ENCODE measurements around the gene SNU13.
"Not testable (repeated sequence)": the region's sequence is repeated elsewhere in the genome, so short reads cannot be mapped to it uniquely, and the experiment has no call there.

Gene SNU13

DNA sequence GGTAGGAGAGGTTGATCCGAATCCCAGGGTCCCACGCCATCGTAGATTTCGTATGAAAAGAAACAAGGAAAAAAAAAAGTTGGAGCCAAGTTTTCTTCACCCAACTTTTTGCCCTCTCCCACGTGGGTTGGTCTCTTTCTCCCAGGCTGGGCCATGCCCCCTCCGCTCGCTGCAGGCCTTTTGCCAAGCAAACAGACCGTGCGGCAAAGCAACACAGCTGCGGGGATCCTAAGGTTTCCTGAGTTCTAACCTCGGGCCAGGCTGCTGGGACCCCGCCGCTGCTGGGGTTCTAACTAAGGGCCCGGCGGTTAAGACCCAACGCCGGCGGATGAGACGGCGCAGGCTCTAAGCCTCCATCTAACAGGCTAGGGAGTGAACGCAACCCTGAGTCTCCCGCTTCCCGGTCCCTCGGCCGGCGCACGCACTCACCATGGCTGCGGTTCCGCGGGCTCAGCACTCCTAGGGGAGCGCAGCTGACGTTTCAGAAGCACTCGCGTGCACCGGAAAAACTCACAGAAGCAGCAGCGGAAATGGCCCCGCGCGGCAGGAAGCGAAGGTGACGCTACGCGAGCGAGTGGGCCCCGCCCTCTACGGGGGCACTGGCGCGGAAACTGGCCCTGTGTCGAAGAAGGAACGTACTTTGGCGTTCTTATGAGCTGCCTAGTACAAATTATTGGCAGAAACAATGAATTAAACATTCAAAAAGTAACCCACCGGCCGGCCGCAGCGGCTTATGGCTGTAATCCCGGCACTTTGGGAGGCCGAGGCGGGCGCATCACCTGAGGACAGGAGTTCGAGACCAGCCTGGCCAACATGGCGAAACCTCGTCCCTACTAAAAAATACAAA, at the start of gene SNU13:
Gene SNU13, minus strand, starts transcription at position 503 of the 847 bp plus-strand sequence. Its CDS starts 71 bp downstream, at position 432.
- peak; percentile 85 for DNase-seq (ENCODE audit: low read depth, low spot score)

DNA sequence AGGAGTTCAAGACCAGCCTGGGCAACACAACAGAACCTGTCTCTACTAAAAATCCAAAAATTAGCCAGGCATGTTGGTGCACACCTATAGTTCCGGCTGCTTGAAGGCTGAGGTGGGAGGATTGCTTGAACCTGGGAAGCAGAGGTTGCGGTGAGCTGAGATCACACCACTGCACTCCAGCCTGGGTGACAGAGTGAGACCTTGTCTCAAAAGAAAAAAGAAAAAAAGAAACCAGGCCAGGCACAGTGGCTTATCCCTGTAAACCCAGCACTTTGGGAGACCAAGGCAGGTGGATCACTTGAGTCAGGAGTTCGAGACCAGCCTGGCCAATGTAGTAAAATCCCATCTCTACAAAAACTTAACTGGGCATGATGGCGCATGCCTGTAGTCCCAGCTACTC, 44.6 kb upstream of the SNU13 start:
- not testable (repeated sequence) for DNase-seq (ENCODE audit: low read depth, low spot score)

DNA sequence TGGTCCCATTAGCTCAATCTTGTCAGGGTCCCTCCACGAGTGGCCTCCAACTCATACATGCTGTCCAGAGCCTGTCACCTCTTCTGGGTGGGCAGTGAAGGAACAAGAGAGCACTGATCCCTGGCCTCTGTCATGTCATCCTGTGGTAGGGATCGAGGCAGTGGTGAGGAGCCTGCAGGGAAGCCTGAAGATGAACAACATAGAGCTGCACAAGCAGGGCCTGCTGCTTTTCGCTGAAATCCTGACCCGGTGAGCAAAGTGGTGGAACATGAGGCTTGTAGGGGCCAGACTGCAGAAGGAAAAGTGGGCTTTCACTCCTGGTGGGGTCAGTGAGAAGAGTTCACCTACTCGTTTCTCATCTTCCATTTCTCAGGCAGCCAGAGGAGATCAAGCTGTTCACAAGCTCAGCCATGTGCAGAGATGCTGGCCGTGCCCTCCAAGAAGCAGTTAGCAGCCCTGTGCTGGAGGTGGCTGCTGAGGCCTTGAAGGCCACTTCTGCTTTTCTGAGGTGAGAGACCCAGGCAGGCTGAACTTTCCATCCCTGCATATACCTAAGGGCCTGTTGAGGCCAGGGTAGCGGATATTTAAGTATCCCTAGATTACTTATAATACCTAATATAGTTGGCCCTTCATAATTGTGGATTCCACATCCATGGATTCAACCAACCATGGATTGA, 43.6 kb upstream of the SNU13 start:
- DNase-seq (ENCODE audit: low read depth, low spot score), result no peak

DNA sequence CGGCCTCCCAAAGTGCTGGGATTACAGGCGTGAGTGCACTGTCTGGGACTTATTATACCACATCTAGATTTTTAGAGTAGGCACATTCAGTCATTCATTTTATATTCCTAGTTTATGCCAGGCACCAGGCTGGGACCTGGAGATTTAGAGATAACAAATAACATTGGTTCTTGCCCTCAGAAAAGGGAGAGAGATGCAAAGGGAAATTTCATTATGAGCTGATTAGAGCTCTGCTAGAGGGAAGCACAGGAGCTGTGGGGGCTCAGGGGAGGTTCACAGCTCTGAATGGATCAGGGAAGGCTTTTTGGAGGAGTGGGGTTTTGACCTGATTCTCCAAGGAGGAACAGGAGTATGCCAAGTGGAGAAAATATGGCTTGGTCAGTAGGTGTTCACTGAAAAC, 42.9 kb upstream of the SNU13 start:
- no peak for DNase-seq (ENCODE audit: low read depth, low spot score)

DNA sequence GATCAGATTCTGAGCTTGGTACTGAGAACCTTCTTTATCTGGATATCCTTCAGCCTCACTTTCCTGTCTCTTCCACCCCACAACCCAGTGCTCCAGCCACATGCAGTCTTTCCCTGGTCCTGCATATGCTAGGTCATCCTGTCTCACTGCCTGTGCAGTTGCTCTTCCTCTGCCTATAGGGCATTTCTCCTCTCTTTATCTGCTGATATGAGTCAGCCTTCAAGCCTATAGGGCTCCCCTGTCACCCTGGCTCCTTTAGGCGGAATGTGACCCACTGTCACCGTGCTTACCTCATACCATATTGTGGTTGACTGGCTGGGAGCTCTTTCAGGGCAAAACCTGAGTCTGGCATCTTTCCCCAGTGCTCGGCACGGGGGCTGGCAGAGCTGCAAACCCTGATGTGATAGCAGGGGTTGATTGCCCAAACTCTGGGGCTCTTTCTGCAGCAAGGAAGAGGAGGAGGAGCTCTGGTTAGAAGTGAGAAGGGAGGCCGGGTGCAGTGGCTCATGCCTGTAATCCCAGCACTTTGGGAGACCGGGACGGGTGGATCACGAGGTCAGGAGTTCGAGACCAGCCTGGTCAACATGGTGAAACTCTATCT, 36.9 kb upstream of the SNU13 start:
- no peak for DNase-seq (ENCODE audit: low read depth, low spot score)

DNA sequence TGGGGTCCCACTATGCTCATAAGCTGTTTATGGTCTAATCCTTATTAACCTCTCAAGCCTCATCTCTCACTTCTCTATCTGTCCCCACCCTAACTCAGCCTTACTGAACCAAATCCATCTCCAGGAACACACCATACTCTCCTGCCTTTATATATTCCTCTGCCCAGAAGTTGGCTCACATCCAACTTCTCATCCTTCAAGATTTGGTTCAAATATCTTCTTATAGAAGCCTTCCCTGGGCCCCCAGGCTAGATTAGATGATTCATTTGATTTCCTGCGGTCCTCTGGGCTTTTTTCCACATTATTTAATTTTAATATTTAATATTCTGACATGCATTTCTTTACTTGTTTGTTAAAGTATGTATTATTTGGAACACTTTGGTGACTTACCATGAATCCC, 33.8 kb upstream of the SNU13 start:
- no peak for DNase-seq (ENCODE audit: low read depth, low spot score)

DNA sequence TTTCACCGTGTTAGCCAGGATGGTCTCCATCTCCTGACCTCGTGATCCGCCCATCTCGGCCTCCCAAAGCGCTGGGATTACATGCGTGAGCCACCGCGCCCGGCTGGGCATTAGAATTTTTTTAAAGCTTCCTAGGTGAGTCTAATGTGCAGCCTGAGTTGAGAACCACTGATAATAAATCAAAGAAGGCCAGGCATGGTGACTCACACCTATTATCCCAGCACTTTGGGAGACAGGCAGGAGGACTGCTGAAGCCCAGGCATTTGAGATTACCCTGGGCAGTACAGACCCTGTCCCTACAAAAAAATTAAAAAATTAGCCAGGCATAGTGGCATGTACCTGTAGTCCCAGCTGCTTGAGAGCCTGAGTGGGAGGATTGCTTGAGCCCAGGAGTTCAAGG, 24.3 kb upstream of the SNU13 start:
- no peak for DNase-seq (ENCODE audit: low read depth, low spot score)

DNA sequence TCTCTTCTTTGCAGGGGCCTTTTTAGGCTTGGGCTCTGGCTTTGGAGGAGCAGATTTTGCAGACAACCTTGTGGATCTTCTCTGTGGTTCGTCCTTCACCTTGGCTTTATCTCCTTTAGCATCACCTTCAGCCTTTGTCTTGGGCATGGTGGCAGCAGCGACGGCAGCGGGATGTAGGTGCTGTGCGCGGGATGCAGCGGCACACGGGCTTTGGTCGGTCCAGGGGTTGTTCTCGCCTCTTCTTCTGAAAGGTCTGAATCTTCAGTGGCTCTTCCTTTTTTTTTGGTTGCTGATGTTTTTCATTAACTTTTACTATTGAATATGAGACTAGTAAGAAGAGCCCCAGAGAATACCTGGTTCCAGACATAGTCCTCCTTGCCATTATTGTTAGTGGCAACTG, 20.7 kb upstream of the SNU13 start:
- DNase-seq (ENCODE audit: low read depth, low spot score), result no peak

DNA sequence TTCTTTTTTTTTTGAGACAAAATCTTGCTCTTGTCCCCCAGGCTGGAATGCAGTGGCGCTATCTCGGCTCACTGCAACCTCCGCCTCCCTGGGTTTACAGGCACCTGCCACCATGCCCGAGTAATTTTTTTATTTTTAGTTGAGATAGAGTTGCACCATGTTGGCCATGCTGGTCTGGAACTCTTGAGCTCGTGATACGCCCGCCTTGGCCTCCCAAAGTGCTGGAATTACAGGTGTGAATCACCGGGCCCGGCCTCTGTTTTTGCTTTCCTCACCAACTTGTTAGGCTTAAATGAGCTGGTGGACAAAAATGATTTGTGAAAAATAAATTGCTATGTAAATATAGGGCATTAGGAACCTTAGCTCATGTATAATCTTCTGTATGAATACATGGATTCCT, 14.1 kb upstream of the SNU13 start:
- DNase-seq (ENCODE audit: low read depth, low spot score), result no peak

DNA sequence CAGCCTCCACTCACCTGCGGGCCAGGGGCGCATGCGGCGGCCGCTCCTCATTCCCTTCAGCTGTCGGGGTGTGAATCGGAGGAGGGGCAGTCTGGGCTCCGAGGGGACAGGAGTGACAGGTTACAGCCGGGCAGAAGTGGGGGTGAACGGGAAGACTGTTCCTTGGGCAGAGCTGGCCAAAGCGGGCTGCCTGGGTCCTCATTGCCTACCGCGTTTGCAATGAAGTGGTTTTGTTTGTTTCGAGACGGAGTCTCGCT, 11.4 kb upstream of the SNU13 start:
- DNase-seq (ENCODE audit: low read depth, low spot score), result no peak

DNA sequence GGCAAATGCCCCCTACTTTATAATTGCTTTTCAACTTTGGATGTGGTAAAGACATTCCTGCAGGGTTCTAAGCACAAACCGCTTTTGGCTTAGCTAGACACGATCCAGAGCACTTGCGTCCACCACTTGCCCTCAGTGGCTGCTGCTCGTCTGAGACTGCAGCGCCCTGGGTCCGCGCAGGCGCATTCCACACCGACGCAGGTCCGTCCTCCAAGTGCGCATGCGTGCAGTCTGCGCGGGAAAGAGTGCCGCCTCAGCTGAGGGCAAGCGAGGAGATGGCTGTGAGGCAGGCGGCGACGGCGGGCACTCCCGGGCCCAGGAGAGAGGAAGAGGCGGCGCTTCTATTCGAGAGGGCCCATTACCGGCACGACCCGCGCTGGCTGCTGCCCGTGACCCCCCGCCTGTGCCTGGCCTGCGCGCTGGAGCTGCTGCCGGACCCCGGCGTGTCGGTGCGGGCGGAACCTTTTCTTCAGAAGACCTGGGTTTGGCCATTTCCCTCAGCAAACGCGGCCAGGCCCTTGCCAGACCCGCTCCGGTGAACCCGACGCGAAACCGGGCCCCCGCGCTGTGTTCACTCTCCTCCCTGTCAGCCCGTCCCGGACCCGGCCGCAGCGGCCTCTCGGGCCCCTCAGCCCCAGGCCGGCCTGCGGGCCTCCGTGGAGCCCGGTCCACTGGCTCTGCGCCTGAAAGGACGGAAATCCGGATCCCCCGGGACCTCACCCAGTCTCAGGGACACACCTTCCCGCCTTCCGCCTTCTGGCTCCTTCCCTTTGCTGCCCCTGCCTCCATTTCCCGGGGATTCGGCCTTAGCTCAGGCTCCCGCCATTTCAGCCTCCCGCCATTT, 10.8 kb upstream of the SNU13 start, which contains the start of gene MEI1:
Gene MEI1, plus strand, starts transcription at position 240 of the 844 bp plus-strand sequence. Its CDS starts 36 bp downstream, at position 276.
- peak; percentile 84 for DNase-seq (ENCODE audit: low read depth, low spot score)

DNA sequence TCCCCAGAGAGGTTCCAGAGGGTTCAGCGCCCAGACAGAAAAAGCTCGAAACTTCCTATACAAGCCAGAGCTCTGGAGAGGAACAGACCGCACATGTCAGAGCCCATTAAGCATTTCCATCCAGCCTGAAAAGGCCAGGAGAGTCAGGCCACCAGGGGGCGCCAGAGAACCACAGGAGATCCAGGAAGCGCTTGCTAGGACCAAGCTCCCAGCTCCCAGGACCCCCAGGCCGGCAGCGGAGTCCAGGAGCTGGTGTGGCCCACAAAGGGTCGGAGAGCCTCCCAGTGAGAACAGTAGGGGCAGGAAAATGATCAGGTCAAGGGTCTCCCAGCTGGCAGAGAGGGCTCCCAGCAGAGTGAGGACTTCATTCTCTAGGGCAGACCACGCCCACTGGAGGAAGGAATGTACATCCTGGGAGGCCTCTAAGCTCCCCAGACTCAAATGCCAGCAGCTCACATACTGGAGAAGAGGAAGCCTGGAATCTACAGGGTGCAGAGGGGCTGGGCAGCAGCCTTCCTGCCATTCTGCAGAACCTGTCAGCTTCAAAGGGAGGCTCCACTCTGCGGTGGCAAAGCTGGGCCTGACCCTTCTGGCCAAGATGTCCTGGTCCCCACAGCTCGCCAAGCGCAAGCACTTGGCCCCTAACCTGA, 8.6 kb upstream of the SNU13 start:
- peak; percentile 87 for DNase-seq (ENCODE audit: low read depth, low spot score)

DNA sequence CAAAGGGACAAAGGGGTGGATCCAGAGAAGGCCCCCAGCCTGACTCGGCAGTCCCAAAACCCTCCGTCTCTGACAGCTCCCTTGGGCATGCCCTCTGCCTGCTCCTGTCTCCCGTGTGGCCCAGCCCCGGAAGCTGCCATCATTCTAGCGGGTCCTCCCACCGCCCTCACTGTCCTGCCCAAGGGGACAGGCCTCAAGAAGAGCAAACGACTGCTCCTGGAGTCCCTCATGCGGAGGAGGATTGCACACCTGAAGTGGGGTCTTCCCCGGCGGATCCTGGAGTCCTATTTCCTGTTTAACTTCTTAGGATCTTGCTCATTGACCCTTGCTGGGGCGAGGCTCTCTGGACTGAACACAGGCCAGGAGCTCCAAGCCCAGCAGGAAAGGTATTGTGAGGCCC, 8.0 kb upstream of the SNU13 start:
- DNase-seq (ENCODE audit: low read depth, low spot score), result no peak

DNA sequence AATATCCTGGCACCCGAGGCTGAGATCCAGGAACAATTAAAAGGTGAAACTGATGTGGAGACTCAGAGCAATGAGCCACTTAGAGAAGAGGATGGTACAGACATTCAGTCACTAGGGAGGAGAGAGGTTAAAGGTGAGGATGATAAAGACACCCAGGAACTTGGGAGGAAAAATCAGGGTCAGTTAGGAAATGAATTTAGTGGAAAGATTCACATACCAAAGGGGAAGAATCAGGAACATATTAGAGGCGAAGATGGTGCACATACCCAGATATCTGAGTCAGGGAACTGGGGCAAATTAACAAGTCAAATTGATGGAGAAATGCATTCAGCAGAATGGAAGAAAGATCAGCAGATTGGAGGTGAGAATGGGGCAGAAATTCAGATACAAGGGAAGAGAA, 6.5 kb upstream of the SNU13 start:
- no peak for DNase-seq (ENCODE audit: low read depth, low spot score)

DNA sequence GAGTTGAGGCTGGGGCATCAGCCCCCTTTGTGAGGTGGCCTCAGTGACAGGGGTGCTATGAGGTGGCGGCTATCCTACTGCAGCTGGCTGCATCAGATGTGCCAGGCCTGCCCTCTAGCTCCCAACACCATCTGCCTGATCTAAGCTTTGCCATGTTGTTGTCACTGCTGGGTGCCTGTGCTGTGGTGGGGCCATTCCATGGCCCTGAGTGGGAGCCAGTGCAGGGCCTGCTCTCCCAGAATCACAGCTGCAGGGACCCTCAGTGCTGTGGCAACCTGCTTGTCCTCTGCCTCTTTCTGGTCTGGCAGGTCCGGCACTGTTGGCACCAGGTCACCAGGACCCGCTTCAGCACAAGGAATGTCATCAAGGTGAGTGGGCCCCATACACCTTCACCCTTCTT, 1.8 kb upstream of the SNU13 start:
- no peak for DNase-seq (ENCODE audit: low read depth, low spot score)

DNA sequence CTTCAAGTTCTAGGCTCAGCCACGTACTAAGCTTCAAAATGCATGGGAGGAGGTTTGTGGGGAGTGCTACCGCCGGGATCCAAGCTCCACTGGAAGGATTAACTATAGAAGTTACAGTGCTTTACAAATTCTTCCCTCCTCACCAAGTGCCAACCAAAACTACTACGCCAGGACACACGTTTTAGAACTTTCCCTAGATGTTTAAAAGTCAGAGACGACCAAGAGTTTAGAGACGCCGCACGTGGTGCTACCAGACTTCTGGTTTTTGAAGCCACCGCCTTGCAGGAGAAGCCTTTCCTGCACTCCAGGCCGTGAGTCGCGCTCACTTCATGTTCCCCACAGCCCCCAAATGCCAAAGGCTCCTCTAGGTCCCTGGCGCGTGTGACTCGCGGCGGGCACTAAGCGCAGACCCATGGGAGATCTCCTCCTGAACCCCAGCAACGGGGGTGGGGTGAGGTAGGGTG, 734 bp downstream of the SNU13 start:
- no peak for DNase-seq (ENCODE audit: low read depth, low spot score)

DNA sequence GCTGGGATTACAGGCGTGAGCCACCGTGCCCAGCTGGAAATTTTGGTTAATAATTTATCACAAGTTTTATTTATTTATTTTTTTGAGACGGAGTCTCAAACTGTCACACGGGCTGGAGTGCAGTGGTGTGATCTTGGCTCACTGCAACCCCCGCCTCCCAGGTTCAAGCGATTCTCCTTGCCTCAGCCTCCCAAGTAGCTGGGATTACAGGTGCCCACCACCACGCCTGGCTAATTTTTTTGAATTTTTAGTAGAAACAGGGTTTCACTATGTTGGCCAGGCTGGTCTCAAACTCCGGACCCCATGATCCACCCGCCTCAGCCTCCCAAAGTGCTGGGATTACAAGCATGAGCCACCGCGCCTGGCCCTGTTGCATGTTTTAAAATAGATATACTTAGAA, 1.8 kb downstream of the SNU13 start:
- not testable (repeated sequence) for DNase-seq (ENCODE audit: low read depth, low spot score)

DNA sequence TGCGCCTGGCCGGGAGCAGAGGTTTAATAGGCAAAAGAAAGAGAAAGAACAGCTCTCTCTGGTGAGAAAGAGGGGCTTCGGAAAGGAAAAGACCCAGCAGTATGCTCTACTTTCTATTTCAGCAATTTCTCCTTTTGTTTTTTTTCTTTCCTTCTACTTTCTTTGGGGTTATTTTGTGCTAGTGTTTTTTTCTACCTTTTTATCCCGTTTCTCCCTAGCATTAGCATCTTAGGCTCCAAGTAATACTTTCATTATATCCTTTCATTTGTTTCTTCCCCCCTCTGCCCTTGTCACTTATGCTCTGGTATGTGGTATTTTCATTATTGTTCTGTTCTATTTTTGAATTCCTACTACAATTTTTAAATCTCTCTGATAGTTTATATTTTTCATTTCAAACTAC, 4.5 kb downstream of the SNU13 start:
- DNase-seq (ENCODE audit: low read depth, low spot score), result no peak

DNA sequence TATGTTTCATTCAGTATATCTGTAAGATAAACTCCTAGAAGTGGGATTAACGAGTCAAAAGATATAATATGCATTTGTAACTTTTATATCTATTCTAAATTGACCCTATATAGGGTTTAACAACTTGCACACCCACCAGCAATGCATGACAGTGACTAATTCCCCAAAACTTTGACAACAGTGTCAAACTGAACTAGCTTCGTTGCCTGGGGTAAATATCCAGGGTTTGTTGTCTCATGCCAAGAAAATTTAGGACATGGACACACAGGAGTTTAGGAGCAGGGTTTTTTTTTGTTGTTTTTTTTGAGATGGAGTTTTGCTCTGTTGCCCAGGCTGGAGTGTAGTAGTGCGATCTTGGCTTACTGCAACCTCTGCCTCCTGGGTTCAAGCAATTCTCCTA, 5.1 kb downstream of the SNU13 start:
- no peak for DNase-seq (ENCODE audit: low read depth, low spot score)

DNA sequence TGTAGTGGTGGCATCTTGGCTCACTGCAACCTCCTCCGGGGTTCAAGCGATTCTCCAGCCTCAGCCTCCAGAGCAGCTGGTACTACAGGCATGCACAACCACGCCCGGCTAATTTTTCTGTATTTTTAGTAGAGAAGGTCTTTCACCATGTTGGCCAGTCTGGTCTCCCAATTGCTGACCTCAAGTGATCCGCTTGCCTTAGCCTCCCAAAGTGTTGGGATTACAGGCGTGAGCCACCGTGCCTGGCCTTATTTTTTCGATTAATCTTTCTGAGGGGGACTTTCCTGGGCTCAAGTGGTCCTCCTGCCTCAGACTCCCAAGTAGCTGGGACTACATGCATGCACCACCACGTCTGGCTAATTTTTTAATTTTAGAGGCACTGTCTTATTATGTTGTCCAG, 5.6 kb downstream of the SNU13 start:
- DNase-seq (ENCODE audit: low read depth, low spot score), result no peak

DNA sequence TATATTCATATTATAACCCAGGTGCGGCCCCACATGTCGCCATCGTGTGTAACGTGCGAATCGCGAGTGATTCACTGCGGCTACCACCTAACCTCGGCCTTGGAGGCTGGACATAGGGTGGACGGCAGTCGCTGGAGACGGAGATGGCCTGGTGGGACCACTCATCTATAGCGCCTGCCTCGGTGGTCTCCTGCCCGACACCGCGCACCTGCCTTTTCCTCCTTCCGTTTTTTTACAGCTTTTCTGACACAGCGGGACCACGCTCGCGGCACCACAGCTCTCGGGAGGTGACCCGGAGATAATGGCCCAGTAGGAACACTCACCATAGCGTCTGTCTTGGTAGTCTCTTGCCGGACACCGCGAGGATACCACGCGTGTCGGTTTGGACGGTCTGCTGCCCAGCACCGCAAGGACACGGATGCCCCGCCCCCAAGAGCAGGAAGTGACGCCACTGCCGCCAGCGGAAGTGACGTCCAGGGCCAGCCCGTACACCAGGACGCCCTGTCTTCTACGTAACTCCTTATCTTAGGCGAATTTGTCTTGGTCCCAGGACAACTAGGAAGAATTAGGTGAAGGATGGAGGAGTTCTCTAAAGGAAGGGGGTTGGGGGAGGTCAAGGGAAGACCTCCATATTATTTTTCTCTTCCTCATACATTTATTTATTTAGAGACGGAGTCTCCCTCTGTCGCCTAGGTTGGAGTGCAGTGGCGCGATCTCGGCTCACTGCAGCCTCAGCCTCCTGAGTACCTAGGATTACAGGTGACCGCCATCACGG, 6.4 kb downstream of the SNU13 start:
- DNase-seq (ENCODE audit: low read depth, low spot score), result peak; percentile 62
